Measurements from ENCODE around the gene CDK12.
"Not testable (repeated sequence)": the region's sequence is repeated elsewhere in the genome, so short reads cannot be mapped to it uniquely, and the experiment has no call there.

The CDK12 gene

GRCh38 chr17:39461113-39461925, at the start of gene CDK12:
Gene CDK12 (plus strand): TSS chr17:39461486. CDS start chr17:39462072, 586 bp downstream.
- DNase-seq: peak; percentile 99

GRCh38 chr17:39416141-39416540, 45.1 kb upstream of the CDK12 start:
- DNase-seq: no peak

- DNase-seq: no peak
Observed at GRCh38 chr17:39429600-39429999, 31.7 kb upstream of the CDK12 start.

GRCh38 chr17:39439868-39440267, 21.4 kb upstream of the CDK12 start:
- not testable (repeated sequence) for DNase-seq

GRCh38 chr17:39443326-39443725, 18.0 kb upstream of the CDK12 start:
- DNase-seq: no peak

- no peak for DNase-seq
Observed at GRCh38 chr17:39447561-39447960, 13.7 kb upstream of the CDK12 start.

GRCh38 chr17:39450051-39450450, 11.2 kb upstream of the CDK12 start:
- DNase-seq: no peak

- peak; percentile 98 for DNase-seq
Observed at GRCh38 chr17:39450847-39451581, 10.3 kb upstream of the CDK12 start, which contains the start of gene MED1. Gene MED1 (minus strand): TSS chr17:39451263. CDS start chr17:39451062, 201 bp downstream.

GRCh38 chr17:39455919-39456318, 5.4 kb upstream of the CDK12 start:
- no peak for DNase-seq

GRCh38 chr17:39461926-39462569, 762 bp downstream of the CDK12 start:
- DNase-seq: no peak

GRCh38 chr17:39462631-39463375, 1.5 kb downstream of the CDK12 start:
- no peak for DNase-seq

- not testable (repeated sequence) for DNase-seq
Observed at GRCh38 chr17:39464639-39465181, 3.4 kb downstream of the CDK12 start.

- not testable (repeated sequence) for DNase-seq
Observed at GRCh38 chr17:39468610-39469009, 7.3 kb downstream of the CDK12 start.

GRCh38 chr17:39473310-39473709, 12.0 kb downstream of the CDK12 start:
- no peak for DNase-seq

GRCh38 chr17:39479631-39480030, 18.3 kb downstream of the CDK12 start:
- not testable (repeated sequence) for DNase-seq

- DNase-seq: no peak
Observed at GRCh38 chr17:39483506-39483905, 22.2 kb downstream of the CDK12 start.

GRCh38 chr17:39484178-39484577, 22.9 kb downstream of the CDK12 start:
- DNase-seq: no peak

GRCh38 chr17:39485555-39485954, 24.3 kb downstream of the CDK12 start:
- peak; percentile 92 for DNase-seq

GRCh38 chr17:39486242-39486641, 25.0 kb downstream of the CDK12 start:
- DNase-seq: peak; percentile 46

- not testable (repeated sequence) for DNase-seq
Observed at GRCh38 chr17:39487490-39487889, 26.2 kb downstream of the CDK12 start.

- peak; percentile 7 for DNase-seq
Observed at GRCh38 chr17:39487946-39488345, 26.7 kb downstream of the CDK12 start.

- DNase-seq: not testable (repeated sequence)
Observed at GRCh38 chr17:39496921-39497320, 35.6 kb downstream of the CDK12 start.

Data from HCEC 1CT (cell line).